ENCODE data around the gene XRN2. TPM values are rescaled to one million over a fixed set of nuclear protein-coding genes. Genes with fewer than 3 reads are reported as not detected.
"Not testable (repeated sequence)": the region's sequence is repeated elsewhere in the genome, so short reads cannot be mapped to it uniquely, and the experiment has no call there.

The XRN2 gene
- total RNA-seq, 1 donor from 2014 or later = 76.4 TPM

DNA sequence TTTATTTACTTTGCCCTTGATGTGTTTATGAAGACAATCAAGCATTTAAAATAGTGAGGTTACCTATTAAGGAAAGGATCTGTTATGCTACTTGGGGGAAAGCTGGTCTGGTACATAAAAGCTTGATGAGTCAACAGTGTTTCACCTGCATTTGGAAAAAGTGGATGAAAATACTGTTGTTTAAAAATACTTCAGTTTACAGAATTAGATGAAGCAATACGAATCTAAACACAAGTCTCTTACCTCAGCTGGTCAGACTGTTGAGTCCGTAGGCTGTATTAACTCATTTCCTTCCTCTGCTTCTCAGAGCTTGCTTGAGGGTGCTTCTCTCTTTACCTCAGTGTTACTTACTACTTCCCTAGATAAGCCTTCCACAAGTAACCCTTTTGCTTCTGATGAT lies 58.1 kb downstream of the XRN2 start:
- TF ChIP-seq, protein P1, sequence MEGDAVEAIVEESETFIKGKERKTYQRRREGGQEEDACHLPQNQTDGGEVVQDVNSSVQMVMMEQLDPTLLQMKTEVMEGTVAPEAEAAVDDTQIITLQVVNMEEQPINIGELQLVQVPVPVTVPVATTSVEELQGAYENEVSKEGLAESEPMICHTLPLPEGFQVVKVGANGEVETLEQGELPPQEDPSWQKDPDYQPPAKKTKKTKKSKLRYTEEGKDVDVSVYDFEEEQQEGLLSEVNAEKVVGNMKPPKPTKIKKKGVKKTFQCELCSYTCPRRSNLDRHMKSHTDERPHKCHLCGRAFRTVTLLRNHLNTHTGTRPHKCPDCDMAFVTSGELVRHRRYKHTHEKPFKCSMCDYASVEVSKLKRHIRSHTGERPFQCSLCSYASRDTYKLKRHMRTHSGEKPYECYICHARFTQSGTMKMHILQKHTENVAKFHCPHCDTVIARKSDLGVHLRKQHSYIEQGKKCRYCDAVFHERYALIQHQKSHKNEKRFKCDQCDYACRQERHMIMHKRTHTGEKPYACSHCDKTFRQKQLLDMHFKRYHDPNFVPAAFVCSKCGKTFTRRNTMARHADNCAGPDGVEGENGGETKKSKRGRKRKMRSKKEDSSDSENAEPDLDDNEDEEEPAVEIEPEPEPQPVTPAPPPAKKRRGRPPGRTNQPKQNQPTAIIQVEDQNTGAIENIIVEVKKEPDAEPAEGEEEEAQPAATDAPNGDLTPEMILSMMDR (IDR thresholded peaks at IDR 0.05; ENCODE audit: unreplicated experiment) = no peak
- Mint-ChIP-seq H3K4me1 (ENCODE audit: unreplicated experiment) (peaks cover 25% of the 10 kb centered on the region), H3K36me3 (ENCODE audit: low read depth, unreplicated experiment) (peaks cover 21% of the 10 kb centered on the region), H3K9me3 (ENCODE audit: unreplicated experiment) (no peaks in the 10 kb centered on the region), H3K27me3 (ENCODE audit: unreplicated experiment) (no peaks in the 10 kb centered on the region), H3K4me3 (ENCODE audit: unreplicated experiment) (peak overlapping the region; percentile 48), H3K27ac (ENCODE audit: unreplicated experiment) (peak overlapping the region; percentile 59)
- DNase-seq (ENCODE audit: low spot score) = no peak

DNA sequence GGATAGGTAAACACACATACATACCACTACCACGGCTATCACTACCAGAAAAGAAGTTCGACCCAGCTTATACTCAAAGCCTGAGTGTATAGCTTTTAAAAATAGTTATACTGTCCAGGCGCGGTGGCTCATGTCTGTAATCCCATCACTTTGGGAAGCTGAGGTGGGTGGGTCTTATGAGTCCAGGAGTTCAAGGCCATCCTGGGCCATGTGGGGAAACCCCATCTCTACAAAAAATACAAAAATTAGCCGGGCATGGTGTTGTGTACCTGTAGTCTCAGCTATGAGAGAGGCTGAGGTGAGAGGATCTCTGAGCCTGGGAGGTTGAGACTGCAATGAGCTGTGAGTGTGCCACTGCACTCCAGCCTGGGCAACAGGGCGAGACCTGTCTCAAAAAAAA lies 61.3 kb downstream of the XRN2 start:
- Mint-ChIP-seq H3K27me3 (ENCODE audit: unreplicated experiment) (no peaks in the 10 kb centered on the region), H3K4me3 (ENCODE audit: unreplicated experiment) (no peak overlapping the region), H3K36me3 (ENCODE audit: low read depth, unreplicated experiment) (peaks cover 21% of the 10 kb centered on the region), H3K27ac (ENCODE audit: unreplicated experiment) (no peak overlapping the region), H3K4me1 (ENCODE audit: unreplicated experiment) (peaks cover 21% of the 10 kb centered on the region), H3K9me3 (ENCODE audit: unreplicated experiment) (no peaks in the 10 kb centered on the region)
- TF ChIP-seq, protein P1 (IDR thresholded peaks at IDR 0.05; ENCODE audit: unreplicated experiment) = no peak
- DNase-seq (ENCODE audit: low spot score) = no peak

- H3K4me3 Mint-ChIP-seq (ENCODE audit: unreplicated experiment) = no peak overlapping the region
- peaks cover 14% of the 10 kb centered on the region for H3K4me1 Mint-ChIP-seq (ENCODE audit: unreplicated experiment)
- TF ChIP-seq, protein P1 (IDR thresholded peaks at IDR 0.05; ENCODE audit: unreplicated experiment) = no peak
- H3K36me3 Mint-ChIP-seq (ENCODE audit: low read depth, unreplicated experiment) = peaks cover 14% of the 10 kb centered on the region
- DNase-seq (ENCODE audit: low spot score) = no peak
- H3K27ac Mint-ChIP-seq (ENCODE audit: unreplicated experiment) = no peak overlapping the region
- no peaks in the 10 kb centered on the region for H3K9me3 Mint-ChIP-seq (ENCODE audit: unreplicated experiment)
- peaks cover 2% of the 10 kb centered on the region for H3K27me3 Mint-ChIP-seq (ENCODE audit: unreplicated experiment)
Observed at GRCh38 chr20:21365771-21366170, 62.6 kb downstream of the XRN2 start.

DNA sequence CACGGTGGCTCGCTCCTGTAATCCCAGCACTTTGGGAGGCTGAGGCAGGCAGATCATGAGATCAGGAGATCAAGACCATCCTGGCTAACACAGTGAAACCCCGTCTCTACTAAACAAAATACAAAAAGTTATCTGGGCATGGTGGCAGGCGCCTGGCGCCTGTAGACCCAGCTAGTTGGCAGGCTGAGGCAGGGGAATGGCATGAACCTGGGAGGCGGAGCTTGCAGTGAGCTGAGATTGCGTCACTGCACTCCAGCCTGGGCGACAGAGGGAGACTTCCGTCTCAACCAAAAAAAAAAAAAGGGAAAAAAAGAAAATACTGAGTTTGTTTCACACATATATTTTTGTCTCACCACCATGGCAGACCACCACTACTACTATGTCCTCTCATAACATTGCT lies 63.1 kb downstream of the XRN2 start:
- H3K27ac Mint-ChIP-seq (ENCODE audit: unreplicated experiment); H3K27me3 Mint-ChIP-seq (ENCODE audit: unreplicated experiment); H3K9me3 Mint-ChIP-seq (ENCODE audit: unreplicated experiment); DNase-seq (ENCODE audit: low spot score); H3K4me3 Mint-ChIP-seq (ENCODE audit: unreplicated experiment): not testable (repeated sequence)
- Mint-ChIP-seq H3K36me3 (ENCODE audit: low read depth, unreplicated experiment) (peaks cover 14% of the 10 kb centered on the region), H3K4me1 (ENCODE audit: unreplicated experiment) (peaks cover 12% of the 10 kb centered on the region)

DNA sequence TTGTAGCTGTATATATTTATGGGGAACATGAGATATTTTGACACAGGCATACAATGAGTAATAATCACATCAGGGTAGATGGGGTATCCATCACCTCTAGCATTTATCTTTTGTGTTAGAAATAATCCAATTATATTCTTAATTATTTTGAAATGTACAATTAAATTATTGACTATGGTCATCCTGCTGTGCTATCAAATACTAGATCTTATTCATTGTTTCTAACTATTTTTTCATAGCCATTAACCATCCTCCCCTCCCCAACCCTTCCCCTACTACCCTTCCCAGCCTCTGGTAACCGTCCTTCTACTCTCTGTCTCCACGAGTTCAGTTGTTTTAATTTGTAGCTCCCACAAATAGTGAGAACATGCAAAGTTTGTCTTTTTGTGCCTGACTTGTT lies 65.7 kb downstream of the XRN2 start:
- Mint-ChIP-seq H3K9me3 (ENCODE audit: unreplicated experiment) (no peaks in the 10 kb centered on the region), H3K36me3 (ENCODE audit: low read depth, unreplicated experiment) (no peaks in the 10 kb centered on the region), H3K27me3 (ENCODE audit: unreplicated experiment) (peaks cover 2% of the 10 kb centered on the region), H3K4me3 (ENCODE audit: unreplicated experiment) (no peak overlapping the region), H3K4me1 (ENCODE audit: unreplicated experiment) (no peaks in the 10 kb centered on the region), H3K27ac (ENCODE audit: unreplicated experiment) (peak overlapping the region; percentile 4)
- TF ChIP-seq, protein P1 (IDR thresholded peaks at IDR 0.05; ENCODE audit: unreplicated experiment) = no peak
- no peak for DNase-seq (ENCODE audit: low spot score)

GRCh38 chr20:21371193-21371592 lies 68.1 kb downstream of the XRN2 start:
- DNase-seq (ENCODE audit: low spot score) = no peak
- H3K9me3 Mint-ChIP-seq (ENCODE audit: unreplicated experiment) = no peaks in the 10 kb centered on the region

More at GRCh38 chr20:21371193-21371592, 68.1 kb downstream of the XRN2 start:
- no peaks in the 10 kb centered on the region for H3K36me3 Mint-ChIP-seq (ENCODE audit: low read depth, unreplicated experiment)
- TF ChIP-seq, protein P1 (IDR thresholded peaks at IDR 0.05; ENCODE audit: unreplicated experiment) = no peak
- H3K4me1 Mint-ChIP-seq (ENCODE audit: unreplicated experiment) = peaks cover 6% of the 10 kb centered on the region
- H3K4me3 Mint-ChIP-seq (ENCODE audit: unreplicated experiment) = no peak overlapping the region
- no peak overlapping the region for H3K27ac Mint-ChIP-seq (ENCODE audit: unreplicated experiment)
- H3K27me3 Mint-ChIP-seq (ENCODE audit: unreplicated experiment) = peaks cover 2% of the 10 kb centered on the region
